GM18511 (cell line): ENCODE measurements around the gene MAP3K4.

Source experiments
- ATAC-seq: cut with Tn5 transposase; IDR thresholded peaks from one replicate; pipeline ENCODE4 v1.9.1; 2021; ENCODE audit warnings: mild to moderate bottlenecking, moderate library complexity; ENCODE audit not compliant: unreplicated experiment

Gene MAP3K4

DNA sequence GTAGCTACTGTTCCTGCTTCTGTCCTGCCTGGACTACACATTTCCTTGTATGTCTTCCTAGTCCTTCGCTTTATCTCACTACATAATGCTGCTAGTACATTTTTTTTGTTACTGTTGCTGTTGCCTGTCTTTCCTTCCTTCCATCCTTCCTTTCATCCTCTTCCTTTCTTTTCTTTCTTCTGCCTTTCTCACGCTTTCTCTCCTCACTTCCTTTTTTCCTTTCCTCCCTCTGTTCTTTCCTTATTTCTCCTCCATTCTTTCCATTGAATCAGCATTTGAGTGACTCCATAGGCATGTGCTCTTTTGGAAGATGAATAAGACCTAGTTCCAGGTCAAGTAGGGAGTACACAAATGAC, 46.3 kb downstream of the MAP3K4 start:
- no peak for ATAC-seq

DNA sequence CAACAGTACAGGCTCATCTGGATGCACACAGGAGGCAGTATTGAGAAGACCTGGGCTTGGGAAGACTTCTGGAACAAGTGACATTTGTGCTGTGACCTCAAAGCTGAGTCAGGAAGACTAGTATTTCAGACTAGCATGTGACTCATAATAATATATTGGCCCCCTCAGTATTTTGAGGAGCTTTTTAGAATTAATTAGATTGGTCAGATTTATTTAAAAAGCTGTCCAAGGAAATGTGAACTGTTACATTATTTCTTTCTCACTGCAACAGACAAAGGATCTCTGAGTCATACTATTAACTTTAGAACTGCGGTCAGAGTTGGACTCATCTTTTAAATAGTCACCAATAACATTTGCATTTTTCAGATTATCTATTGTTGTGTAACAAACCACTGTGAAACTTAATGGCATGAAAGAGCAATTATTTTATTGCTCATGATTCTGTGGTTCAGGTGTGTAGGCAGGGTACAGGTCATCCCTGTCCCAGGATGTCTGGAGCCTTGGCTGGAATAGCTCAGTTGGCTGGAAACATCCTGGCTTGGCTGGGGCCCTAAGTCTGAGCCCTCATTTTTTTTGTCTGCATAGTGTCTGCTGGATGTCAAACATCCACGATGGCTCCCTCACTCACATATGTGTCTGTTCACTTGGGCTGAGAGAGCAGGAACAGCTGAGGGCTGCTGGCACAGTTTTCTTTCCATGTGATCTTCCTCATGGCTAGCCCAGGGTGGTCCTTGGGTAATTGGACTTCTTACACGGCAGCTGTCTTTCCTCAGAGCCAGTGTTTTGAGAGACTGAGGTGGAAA, 46.9 kb downstream of the MAP3K4 start:
- ATAC-seq, result peak; percentile 93

DNA sequence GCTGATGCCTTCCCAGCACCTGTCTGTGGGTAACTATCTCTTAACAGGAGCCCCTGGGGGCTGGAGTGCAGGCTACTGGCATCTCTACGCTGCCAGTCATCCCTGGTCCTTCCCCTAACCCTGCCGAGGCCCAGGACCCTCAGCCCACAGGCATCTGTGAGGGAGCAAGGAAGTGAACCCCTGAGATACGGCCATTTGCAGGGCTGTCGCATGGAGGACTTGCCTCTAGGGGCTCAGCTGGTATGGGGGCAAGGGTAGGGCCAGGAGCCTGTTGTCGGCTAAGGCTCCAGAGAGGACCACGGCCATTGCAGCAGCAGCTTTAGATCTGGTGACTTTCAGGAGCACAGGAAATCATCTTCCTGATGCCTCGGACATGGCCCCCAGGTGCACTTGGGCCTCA, 49.7 kb downstream of the MAP3K4 start:
- ATAC-seq, result no peak

DNA sequence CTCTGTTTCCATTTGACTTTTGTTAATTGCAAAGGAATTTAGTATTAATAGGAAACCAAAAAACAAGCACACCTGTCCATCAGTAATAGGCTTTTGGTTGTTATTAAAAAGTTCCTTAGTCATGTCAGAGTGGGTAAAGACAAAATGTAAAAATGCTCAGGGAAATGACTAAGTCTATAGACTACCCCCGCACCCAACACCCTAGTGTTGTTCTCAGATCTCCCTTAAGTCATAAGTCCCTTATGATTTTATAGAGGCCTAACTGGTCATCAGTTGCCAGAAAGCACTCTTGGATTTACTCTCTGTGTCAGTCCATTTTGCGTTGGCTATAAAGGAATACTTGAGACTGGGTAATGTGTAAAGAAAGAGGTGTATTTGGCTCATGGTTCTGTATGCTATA, 52.8 kb downstream of the MAP3K4 start:
- ATAC-seq, result no peak

DNA sequence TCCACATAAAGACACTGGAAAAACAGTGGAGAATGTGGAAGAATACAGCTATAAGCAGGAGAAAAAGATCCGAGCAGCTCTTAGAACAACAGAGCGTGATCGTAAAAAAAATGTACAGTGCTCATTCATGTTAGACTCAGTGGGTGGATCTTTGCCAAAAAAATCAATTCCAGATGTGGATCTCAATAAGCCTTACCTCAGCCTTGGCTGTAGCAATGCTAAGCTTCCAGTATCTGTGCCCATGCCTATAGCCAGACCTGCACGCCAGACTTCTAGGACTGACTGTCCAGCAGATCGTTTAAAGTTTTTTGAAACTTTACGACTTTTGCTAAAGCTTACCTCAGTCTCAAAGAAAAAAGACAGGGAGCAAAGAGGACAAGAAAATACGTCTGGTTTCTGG, 57.1 kb downstream of the MAP3K4 start:
- no peak for ATAC-seq

DNA sequence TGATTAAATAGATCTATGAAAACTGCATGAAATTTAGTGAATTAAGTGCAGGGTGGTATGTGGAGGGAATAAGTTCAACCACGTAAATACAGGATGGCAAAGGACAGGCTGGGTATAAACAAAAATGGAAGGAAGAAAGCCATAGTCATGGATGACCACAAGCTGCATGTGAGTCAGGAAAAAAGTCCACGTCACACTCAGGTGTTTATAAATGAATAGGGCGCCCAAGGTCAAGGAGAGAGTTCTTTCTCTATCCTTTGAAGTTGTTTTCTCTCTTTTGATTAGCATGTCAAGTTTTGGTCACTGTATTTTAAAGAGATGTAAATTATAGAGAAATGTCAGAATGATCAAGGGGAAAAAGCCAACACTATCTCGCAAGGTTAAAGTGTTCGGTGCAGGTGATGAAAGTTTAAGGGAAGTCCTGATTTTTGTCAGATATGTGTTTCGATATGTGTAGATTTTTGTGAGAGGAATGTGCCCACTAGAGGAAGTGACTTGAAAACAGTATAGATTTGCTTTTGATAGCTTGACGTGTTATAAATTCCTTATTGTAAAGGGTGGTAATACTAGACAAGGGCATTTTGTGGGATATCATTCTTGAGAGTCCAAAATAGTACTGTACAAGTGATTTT, 58.7 kb downstream of the MAP3K4 start:
- no peak for ATAC-seq

DNA sequence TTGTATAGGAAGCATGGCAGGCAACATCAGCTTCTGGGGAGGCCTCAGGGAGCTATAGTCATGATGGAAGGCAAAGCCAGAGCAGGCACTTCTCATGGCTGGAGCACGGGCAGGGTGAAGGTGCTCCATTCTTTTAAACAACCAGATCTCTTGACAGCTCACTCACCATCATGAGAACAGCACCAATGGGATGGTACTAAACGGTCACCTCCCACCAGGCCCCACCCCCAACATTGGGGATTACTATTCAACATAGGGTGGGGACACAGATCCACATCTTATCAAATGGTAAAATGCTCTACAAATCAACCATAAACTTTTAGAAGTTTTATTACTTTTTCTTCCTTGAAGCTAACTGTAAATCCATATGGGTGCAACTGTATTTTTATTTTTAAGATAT, 61.5 kb downstream of the MAP3K4 start:
- ATAC-seq, result no peak

DNA sequence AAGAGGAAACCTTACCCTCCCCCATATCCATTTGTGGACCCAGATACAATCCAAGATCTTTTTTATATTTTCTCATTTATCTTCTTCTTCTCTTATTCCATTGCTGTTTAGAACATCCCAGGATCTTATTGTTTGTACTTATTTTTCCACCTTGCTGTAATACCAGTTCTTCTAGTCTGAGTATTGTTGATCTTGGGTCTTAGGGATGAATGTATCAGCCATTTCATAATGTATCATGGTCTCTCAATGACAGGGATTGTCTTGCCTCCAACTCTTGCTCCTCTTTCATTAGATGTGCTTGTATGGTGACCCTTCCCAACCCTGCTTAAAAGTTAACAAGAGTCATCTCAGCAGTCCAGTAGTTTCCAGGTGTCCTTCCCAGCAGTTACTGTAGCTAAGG, 63.3 kb downstream of the MAP3K4 start:
- ATAC-seq, result no peak

DNA sequence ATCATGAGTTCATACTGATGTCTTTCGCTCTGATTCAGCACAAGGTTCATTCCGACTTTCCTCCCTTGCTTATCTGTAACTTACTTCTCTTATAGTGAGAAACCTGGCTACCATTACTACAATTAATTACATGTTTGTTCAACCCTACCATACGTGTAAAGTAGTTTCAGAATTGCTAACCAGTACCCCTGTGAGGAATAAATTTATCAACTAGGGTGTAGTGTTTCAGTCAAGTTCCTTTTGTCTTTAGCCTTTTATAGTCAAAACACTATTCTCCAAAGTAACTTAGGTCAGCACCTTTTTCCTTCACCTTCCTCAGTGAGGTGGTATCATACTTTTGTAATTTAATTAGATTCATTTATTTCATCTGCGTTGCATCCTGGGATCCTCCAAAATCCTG, 64.9 kb downstream of the MAP3K4 start:
- no peak for ATAC-seq

DNA sequence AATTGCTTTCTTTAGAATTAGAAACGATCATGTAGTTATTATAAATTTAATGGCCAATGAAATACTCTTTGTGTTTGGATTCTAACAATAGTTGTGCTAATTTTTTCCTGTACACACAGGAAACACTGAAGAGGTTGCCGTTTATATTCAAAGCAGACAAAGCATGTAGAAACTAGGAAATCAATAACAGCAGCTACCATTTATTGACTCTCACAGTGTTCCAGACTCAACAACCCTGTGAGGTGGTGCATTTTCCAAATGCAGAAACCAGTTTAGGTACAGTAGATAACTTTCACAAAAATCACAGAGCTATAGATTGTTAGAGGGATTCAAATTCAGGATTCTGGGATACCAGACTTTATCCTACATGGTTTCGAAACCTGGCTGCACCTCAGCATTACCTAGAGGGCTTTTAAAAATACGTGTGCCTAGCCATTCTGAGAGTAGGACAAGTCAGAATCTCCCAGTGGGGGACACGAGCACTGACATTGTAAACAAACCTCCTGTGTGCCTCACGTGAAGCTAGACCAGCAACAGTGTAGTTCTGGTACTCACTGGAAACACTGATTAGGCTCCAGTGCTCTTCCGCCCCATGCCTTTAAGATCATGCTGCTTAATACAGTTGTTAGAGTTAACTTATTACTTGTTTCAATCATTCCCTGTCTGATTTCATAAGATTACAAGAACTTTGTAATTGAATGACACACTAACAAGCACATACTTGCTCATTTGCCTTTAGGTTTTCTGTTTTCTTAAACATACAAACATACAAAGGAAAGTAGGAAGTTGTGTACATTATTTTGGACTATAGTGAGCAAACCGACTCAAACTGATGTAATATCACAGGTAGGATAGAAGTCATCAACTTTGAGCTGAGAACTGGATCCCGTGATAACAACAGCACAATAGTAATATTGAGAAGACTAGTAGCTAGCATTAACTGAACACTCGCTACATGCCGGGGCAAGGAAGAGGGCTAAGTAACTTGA, 65.8 kb downstream of the MAP3K4 start:
- no peak for ATAC-seq

DNA sequence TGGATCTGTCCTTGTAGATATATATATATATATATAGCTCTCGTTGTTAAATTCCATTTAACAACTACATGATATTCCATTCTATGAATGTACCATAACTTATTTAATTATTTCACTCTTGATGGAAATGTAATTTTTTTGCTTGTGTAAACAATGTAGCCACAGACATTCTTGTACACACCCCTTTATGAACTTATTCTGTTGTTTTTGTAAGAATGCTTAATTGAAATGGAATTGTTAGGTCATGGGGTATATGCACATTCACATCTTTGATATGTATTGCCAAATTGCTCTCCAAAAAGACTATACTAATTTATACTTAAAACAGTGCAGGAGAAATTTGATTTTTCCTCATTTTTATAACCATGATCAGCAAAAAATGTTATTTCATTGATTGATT, 67.2 kb downstream of the MAP3K4 start:
- no peak for ATAC-seq

DNA sequence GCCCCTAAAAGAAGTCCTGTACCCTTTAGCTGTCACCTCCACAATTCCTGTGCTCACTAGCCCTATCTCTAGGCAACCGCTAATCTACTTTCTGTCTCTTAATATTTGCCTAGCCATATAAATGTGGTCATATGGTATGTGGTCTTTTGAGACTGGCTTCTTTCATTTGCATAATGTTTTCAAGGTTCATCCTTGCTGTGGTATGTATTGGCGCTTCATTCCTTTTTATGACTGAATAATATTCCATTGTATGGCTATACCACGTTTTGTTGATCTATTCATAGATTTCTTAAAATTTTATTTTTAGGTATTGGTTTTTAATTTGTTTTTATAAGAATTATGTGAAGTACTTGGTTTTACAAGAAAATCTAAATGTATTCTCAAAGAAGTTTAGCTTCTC, 70.0 kb downstream of the MAP3K4 start:
- ATAC-seq, result no peak

DNA sequence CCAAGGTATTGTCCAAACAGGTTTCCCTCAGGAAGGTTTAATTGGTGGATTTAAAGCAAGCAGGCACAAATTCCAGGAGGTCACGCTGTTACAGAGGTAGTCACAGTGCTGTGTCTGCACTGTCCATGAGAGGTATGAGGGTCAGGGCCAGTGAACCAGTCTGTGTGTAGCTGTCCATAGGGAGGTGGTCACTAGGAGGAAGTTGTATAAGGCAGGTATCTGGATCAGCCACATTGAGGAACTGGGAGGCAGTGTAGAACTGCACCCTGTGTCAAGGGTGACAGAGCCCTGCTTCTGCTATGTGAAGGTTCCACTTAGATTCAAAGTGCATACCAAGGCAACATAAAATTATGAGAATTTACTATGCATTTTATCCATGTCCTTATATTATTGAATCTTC, 73.3 kb downstream of the MAP3K4 start:
- ATAC-seq, result peak; percentile 48

DNA sequence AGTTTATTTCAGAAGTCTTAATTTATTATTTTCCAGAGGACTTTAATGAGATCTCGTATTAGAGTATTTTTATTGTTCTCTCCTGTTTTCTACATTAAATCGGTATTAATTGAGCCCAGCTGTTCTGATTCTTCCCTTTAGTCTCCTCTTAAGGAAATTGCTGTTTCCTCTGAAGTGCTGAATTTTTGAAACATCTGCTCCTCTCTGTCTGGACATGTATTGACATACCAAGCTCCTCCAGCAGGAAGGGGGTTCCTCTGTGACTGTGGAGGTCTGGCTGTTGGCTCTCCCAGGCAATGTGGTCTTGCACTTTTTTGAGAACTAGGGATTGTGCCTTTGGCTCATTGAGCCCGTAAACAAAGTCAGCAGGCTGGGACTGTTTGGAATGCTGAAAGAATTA, 74.9 kb downstream of the MAP3K4 start:
- ATAC-seq, result no peak

DNA sequence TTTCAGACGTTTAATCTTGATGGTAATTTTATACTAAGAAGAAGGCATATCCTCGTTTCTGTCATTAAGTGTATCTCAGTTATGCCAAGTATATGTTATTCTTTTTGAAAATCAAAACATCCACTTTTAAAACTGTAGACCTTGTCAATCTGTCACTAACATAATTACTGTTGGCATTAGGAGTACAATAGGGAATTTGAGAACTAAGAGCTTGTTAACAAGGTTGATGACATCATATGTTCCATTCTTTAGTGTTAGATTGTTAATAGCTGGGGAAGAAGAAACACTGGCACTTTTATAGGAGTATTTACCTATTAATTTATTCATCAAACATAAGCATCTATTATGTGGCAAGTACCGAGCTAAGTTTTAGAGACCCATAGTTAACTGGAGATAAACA, 76.2 kb downstream of the MAP3K4 start:
- no peak for ATAC-seq

DNA sequence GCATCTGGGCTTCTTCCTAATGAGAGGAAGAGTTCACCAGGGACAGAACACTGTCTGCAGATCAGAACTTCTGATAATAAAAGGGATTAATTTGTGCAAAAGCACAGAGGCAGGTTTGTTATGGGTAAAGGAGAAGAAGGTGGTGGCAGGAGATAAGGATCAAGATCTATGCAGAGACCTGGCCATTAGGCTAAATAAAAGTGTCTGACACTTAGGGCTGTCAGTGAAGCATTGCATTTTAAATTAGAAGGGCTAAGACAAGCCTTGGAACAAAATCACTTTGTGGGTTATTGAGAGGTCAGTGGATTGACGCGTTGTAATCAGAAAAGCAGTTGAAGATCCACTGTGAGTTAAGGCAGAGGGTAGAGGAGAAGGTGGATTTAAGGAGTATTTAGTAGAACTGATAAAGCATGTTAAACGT, 76.8 kb downstream of the MAP3K4 start:
- ATAC-seq, result no peak

DNA sequence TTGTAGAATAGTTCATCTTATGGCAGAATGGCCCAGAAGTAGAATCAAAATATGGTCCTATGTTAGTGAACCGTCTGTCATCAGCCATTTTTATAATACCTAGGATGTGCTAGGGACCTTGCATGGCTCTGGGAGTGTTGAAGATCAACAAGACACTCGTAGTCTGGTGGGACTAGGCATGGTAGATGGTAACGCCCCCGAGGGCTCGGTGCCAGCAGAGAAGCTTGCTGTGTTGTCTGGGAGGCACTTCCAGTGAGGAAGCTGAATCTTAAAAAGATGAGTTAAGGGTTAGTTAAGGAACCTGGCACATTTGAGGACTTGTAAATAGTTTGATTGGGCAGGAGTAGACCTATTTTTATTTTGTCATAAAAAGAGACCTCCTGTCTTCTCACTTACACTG, 82.4 kb downstream of the MAP3K4 start:
- ATAC-seq, result no peak

DNA sequence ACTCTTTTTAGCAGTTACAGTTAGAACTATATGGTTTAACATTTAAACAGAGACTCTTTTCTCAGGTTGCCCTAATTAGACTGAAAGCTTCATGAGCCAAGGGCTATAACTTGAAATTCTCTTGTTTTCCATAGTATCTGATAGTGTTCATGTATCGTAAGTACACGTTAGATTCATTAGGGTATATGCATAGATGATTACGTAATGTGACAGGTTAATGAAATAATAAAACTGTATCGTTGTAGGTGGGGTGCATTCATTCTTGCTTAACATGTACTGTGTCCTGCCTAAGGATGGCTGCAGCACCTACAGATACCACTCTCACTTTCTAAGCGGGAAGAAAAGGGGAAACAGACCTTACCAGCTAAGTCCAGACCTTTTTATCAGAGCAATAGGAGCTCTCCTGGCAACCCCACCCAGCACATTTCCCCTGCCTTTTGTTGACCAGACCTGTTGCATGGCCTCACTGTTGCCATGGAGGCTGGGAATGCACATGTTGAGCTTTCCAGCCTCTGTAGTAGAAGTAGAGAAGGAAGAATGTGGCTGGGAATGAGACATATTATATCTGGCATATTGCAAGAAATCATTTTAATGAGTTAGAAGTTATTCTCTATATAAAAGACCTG, 83.0 kb downstream of the MAP3K4 start:
- ATAC-seq, result no peak

DNA sequence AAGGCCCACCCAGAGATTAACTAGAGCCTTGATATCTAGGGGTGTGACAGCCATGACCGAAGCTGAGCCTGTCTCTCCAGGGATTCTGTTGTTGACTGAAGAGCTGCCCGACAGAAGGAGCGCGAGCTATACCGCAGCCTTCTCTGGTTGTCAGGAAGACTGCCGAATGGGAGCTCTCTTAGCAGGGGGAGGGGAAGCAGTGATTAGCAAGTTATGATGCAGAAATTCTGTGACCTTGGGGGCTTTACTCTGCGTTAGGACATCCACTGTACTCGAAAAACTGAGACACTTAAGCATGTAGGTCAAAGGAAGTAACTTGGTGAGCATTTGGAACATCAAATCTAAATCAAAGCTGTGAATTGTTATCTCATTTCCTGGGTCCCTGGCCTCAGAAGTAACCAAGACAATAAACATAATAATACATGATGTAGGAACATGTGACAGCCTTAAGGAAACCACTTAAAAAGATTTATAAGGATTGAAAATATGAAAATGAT, 84.7 kb downstream of the MAP3K4 start:
- no peak for ATAC-seq

DNA sequence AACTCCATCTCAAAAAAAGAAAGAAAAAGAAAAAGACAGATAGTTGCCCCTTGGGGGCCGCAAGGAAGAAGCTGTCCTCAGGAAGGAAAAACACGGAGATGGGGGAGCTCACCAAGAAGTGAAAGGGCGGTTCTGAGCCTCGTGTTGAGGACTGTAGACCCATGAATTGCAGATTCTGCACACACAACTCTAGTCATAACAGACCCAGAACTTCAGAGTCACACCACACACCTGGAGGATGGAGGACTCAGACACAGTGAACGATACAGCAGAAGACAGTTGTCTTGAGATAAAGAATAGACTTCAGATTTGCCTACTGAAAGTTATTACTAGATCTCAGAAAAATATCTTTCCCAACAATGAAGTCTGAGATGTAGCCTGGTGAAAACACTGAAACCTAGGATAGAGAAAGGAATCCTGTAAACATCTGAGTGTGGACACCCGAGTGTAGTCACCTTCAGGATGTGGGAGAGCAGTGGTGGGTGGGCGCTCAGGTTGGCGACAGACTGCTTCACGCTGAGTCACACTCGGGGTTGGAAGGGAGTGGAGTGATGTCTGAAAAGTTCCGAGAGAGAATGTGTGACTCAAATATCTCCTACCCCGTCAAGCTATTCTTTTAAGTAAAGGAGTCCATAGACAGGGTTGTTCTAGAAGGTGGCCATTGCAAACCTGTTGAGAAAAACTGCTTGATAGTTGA, 88.1 kb downstream of the MAP3K4 start:
- ATAC-seq, result no peak
